LNCaP clone FGC (cell line): Measurements from ENCODE around the gene RAX2.

Source experiments
- DNase-seq: peaks from one replicate; pipeline ENCODE4 v3.0.0-alpha.2; 2011; ENCODE audit warnings: low read depth
- H3K4me3 ChIP-seq: 2 replicates; pipeline ENCODE4 v1.5.1; 2011; ENCODE audit warnings: mild to moderate bottlenecking, low read depth, low read length, control low read depth
- TF ChIP-seq, protein P1 (sequence below): IDR thresholded peaks from 2 replicates; pipeline ENCODE4 v1.5.1; 2012; ENCODE audit warnings: mild to moderate bottlenecking; ENCODE audit not compliant: control insufficient read depth, insufficient read depth; ENCODE audit errors: extremely low read depth

RAX2 gene

DNA sequence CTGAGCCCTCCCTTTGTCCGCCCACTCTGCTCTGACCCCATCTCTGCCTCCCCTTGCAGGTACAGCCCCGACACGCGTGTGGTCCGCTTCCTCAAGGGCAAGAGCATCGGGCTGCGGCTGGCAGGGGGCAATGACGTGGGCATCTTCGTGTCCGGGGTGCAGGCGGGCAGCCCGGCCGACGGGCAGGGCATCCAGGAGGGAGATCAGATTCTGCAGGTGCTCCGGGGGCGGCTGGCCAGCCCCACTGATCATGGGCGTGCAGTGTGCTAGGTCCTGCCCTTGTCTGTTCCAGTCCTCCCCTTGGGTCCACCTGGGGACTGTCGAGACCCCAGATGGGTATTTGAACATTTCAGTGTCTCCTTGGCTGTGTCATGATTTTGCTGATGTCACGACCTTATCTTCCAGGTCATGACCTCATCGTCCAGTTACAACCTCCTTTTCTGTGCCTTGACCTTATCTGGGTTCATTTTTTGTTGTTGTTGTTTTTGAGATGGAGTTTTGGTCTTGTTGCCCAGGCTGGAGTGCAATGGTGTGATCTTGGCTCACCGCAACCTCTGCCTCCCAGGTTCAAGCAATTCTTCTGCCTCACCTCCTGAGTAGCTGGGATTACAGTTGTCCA lies 35.8 kb downstream of the RAX2 start:
- TF ChIP-seq, protein P1, sequence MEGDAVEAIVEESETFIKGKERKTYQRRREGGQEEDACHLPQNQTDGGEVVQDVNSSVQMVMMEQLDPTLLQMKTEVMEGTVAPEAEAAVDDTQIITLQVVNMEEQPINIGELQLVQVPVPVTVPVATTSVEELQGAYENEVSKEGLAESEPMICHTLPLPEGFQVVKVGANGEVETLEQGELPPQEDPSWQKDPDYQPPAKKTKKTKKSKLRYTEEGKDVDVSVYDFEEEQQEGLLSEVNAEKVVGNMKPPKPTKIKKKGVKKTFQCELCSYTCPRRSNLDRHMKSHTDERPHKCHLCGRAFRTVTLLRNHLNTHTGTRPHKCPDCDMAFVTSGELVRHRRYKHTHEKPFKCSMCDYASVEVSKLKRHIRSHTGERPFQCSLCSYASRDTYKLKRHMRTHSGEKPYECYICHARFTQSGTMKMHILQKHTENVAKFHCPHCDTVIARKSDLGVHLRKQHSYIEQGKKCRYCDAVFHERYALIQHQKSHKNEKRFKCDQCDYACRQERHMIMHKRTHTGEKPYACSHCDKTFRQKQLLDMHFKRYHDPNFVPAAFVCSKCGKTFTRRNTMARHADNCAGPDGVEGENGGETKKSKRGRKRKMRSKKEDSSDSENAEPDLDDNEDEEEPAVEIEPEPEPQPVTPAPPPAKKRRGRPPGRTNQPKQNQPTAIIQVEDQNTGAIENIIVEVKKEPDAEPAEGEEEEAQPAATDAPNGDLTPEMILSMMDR, result no peak
- no peak overlapping the region for H3K4me3 ChIP-seq
- DNase-seq, result no peak

DNA sequence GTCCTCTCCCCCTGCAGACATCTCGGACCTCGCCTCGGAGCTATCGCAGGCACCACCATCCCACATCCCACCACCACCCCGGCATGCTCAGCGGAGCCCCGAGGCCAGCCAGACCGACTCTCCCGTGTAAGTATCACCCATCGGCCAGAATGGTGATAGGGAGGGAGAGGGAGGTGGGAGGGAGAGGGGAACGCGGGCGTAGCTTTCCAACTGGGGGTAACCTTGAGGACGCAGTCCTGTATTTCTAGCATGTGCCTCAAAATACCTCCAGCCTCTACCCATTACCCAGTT lies 37.8 kb downstream of the RAX2 start:
- H3K4me3 ChIP-seq, result no peak overlapping the region
- TF ChIP-seq, protein P1, result no peak
- no peak for DNase-seq

GRCh38 chr19:3733549-3734309 lies 38.3 kb downstream of the RAX2 start:
- DNase-seq, result no peak
- TF ChIP-seq, protein P1, result no peak

DNA sequence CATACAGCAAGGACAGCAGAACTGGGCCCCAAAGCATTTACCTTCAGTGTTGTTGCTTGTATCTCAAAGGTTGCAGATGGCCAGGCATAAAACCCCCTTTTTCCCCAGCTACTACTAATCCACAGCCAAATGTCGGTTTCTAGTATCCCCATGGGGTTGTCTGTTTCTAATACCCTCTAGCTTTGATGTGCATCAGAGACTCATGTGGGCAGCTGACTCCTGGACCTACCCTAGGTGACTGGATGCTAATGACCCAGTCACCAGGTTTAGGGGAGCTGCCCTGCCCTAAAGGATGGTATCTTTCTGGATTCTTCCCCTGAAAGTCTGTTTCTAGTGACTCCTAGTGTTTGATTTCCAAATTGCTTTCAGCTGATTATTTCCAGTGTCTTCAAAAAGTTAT lies 39.9 kb downstream of the RAX2 start:
- TF ChIP-seq, protein P1, result no peak
- no peak overlapping the region for H3K4me3 ChIP-seq
- DNase-seq, result no peak

More at GRCh38 chr19:3733549-3734309, 38.3 kb downstream of the RAX2 start:
- H3K4me3 ChIP-seq, result no peak overlapping the region

DNA sequence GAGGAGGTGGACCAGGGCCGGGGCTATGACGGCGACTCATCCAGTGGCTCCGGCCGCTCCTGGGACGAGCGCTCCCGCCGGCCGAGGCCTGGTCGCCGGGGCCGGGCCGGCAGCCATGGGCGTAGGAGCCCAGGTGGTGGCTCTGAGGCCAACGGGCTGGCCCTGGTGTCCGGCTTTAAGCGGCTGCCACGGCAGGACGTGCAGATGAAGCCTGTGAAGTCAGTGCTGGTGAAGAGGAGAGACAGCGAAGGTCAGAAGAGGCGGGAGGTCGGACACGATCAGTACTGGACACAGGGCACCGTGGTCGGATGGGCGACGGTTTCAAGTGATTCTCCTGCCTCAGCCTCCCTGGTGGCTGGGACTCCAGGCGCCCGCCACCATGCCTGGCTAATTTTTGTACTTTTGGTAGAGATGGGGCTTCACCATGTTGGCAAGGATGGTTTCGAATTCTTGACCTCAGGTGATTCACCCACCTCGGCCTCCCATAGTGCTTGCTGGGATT lies 41.5 kb downstream of the RAX2 start:
- TF ChIP-seq, protein P1, result no peak
- no peak overlapping the region for H3K4me3 ChIP-seq
- DNase-seq, result no peak

- no peak for DNase-seq
Observed at GRCh38 chr19:3725640-3726310, 46.3 kb downstream of the RAX2 start.

More at GRCh38 chr19:3725640-3726310, 46.3 kb downstream of the RAX2 start:
- H3K4me3 ChIP-seq, result no peak overlapping the region
- TF ChIP-seq, protein P1, result no peak
